Activated CD4-positive, alpha-beta T cell treated with anti-CD3 and anti-CD28 coated beads, Interleukin-2, amount 10 ng/mL, durations not matched to agents 7 days and 5 days (primary cell): ENCODE data around the gene FAF2. TPM values are rescaled to one million over a fixed set of nuclear protein-coding genes. Genes with fewer than 3 reads are reported as not detected.
A peak's percentile ranks its signal among the peaks of the same experiment; 100 is the strongest.
"Not testable (repeated sequence)": the region's sequence is repeated elsewhere in the genome, so short reads cannot be mapped to it uniquely, and the experiment has no call there.

ENCODE experiments used
- CTCF ChIA-PET: fragments of 350-600 bp; sonication (Branson Sonifier 250); formaldehyde crosslinking; loops from one replicate; lab custom pipeline; 2021; ENCODE audit warnings: antibody characterized with exemption; lab: Charles Lee
- POLR2A ChIA-PET: fragments of 350-600 bp; sonication (Branson Sonifier 250); formaldehyde crosslinking; loops from one replicate; lab custom pipeline; 2021; ENCODE audit warnings: antibody characterized with exemption; lab: Charles Lee
- DNase-seq: peaks from one replicate; pipeline ENCODE4 v3.0.0-alpha.2; 2020
- H3K27ac Mint-ChIP-seq: one replicate; pipeline ENCODE4 v1.8.0; 2021; ENCODE audit warnings: mild to moderate bottlenecking, moderate library complexity, mixed read lengths
- H3K27me3 Mint-ChIP-seq: one replicate; pipeline ENCODE4 v1.8.0; 2021; ENCODE audit warnings: mixed read lengths
- H3K36me3 Mint-ChIP-seq: one replicate; pipeline ENCODE4 v1.8.0; 2021; ENCODE audit warnings: low read depth, mixed read lengths
- H3K4me1 Mint-ChIP-seq: one replicate; pipeline ENCODE4 v1.8.0; 2021; ENCODE audit warnings: mixed read lengths
- H3K4me3 Mint-ChIP-seq: one replicate; pipeline ENCODE4 v1.8.0; 2021; ENCODE audit warnings: mild to moderate bottlenecking, moderate library complexity, mixed read lengths
- H3K9me3 Mint-ChIP-seq: one replicate; pipeline ENCODE4 v1.8.0; 2021; ENCODE audit warnings: mixed read lengths
- total RNA-seq, 2 experiments: library from RNA; stranded (reverse); gene quantifications; one replicate each; pipeline ENCODE4 v1.2.3, GENCODE V29; 2021

FAF2 gene, protein sequence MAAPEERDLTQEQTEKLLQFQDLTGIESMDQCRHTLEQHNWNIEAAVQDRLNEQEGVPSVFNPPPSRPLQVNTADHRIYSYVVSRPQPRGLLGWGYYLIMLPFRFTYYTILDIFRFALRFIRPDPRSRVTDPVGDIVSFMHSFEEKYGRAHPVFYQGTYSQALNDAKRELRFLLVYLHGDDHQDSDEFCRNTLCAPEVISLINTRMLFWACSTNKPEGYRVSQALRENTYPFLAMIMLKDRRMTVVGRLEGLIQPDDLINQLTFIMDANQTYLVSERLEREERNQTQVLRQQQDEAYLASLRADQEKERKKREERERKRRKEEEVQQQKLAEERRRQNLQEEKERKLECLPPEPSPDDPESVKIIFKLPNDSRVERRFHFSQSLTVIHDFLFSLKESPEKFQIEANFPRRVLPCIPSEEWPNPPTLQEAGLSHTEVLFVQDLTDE
- 10 to 100 TPM; 32.3 to 41.0 TPM for total RNA-seq

GRCh38 chr5:176447978-176448608 is at the start of gene FAF2:
FAF2 (plus strand) TSS chr5:176448385; CDS start chr5:176448408, 23 bp downstream.
- Mint-ChIP-seq H3K27ac (peak within 1 kb of the TSS; percentile 97), H3K4me3 (peak within 1 kb of the TSS; percentile 87), H3K4me1 (peaks cover 37% of the 10 kb centered on the region), H3K27me3 (no peaks in the 10 kb centered on the region), H3K36me3 (peaks cover 9% of the 10 kb centered on the region), H3K9me3 (no peaks in the 10 kb centered on the region)
- POLR2A ChIA-PET, result interaction anchor here (0.6 to 1.4 kb wide), 4 partner anchors 9 to 90 kb away, joined by 3 to 4 read pairs (median 4); partner anchors contain the start of gene RNF44
- peak; percentile 96 for DNase-seq
- CTCF ChIA-PET, result interaction anchor here (0.6 to 2.9 kb wide), 36 partner anchors 9 to 897 kb away, joined by 3 to 31 read pairs (median 4); partner anchors contain the start of genes CLTB, KIAA1191 and RNF44

GRCh38 chr5:176400382-176401156 is 47.6 kb upstream of the FAF2 start:
- Mint-ChIP-seq H3K36me3 (peaks cover 4% of the 10 kb centered on the region), H3K27ac (no peak overlapping the region), H3K4me1 (no peaks in the 10 kb centered on the region), H3K27me3 (no peaks in the 10 kb centered on the region), H3K9me3 (no peaks in the 10 kb centered on the region), H3K4me3 (no peak overlapping the region)
- DNase-seq, result no peak
- CTCF ChIA-PET, result no interaction called here
- POLR2A ChIA-PET, result no interaction called here

- Mint-ChIP-seq H3K4me1 (no peaks in the 10 kb centered on the region), H3K27ac (peak overlapping the region; percentile 63), H3K4me3 (no peak overlapping the region), H3K27me3 (no peaks in the 10 kb centered on the region), H3K36me3 (peaks cover 4% of the 10 kb centered on the region), H3K9me3 (no peaks in the 10 kb centered on the region)
- POLR2A ChIA-PET, result no interaction called here
- no peak for DNase-seq
- CTCF ChIA-PET, result interaction anchor here (0.7 kb wide), 1 partner anchor 41 kb away, joined by 4 read pairs; no protein-coding TSS in a partner anchor
Measured at GRCh38 chr5:176401281-176402205, 46.6 kb upstream of the FAF2 start.

DNA sequence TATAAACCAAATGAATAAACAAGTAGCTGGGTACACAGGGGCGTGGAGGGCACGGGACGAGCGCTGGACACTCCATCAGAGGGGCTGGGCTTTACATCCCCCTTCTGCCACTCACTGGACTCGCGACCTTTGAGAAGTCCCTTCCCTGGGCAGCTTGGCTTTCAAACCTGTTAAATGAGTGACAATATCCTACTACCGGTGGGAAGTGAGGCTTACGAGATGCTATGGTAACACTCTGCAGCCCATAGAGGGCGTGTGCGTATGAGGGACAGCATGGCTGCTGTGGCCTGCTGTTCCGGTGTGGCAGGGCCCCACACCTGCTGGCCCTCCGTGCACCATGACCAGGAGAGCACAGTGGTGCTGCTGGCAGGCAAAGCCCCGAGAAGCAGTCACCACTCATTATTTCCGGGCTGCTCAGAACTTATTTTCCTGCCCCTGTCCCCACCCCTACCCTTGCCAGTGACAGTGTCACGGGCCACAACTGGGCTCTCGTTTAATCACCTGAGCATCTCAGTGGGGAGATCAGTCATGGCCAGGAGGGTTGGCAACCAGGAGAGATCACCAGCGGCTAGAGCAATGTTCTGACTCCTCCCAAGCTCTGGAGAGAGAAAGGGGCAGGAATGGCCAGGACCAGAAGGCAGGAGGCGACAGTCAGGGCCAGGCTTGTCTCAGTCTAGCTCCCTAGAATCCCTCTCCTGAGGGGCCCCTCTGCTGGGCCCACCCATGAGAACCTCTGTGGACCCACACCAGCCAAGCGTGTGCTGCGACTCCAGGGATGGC is 42.3 kb upstream of the FAF2 start:
- Mint-ChIP-seq H3K27me3 (no peaks in the 10 kb centered on the region), H3K4me3 (no peak overlapping the region), H3K4me1 (no peaks in the 10 kb centered on the region), H3K36me3 (peaks cover 5% of the 10 kb centered on the region), H3K27ac (no peak overlapping the region), H3K9me3 (no peaks in the 10 kb centered on the region)
- POLR2A ChIA-PET, result interaction anchor here (0.6 to 0.8 kb wide), 2 partner anchors 9 to 113 kb away, joined by 3 to 5 read pairs; no protein-coding TSS in a partner anchor
- no peak for DNase-seq
- CTCF ChIA-PET, result interaction anchor here (0.9 to 3.1 kb wide), 6 partner anchors 11 to 195 kb away, joined by 3 to 26 read pairs (median 4); partner anchors contain the start of gene CLTB

DNA sequence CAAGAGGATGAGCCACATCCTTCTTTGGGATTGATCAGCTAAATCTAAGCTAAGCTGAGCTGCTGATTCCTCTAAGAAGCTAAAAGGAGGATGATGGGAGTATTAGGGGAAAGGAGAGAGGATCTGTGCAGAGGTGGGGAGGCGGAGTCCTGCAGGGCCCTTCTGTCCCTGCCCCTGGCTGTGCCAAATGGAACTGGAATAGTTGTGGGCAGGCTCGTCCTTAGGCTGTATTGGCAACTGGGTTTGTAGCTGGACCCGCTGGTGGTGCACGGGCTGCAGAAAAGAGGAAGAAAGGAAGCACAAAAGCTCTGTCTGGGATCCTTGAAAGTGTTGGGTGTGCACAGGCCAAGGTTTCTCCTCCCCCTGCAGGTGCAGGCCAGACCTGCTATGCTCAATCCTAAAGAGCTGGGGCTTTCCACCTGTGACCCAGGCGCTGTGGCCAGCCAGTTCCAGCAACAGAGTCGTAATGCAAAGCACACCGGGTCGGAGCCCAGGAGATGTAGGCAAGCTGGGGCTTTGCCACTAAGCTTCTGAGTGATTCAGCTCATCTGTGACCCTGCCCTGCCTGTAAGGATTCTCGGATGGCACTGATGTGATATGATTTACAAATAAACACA is 41.6 kb upstream of the FAF2 start:
- Mint-ChIP-seq H3K4me3 (no peak overlapping the region), H3K27ac (no peak overlapping the region), H3K27me3 (no peaks in the 10 kb centered on the region), H3K4me1 (peaks cover 2% of the 10 kb centered on the region), H3K9me3 (no peaks in the 10 kb centered on the region), H3K36me3 (peaks cover 5% of the 10 kb centered on the region)
- no peak for DNase-seq
- ChIA-PET POLR2A (interaction anchor here (0.6 kb wide), 1 partner anchor 112 kb away, joined by 3 read pairs; no protein-coding TSS in a partner anchor), CTCF (interaction anchor here (0.9 to 3.1 kb wide), 5 partner anchors 10 to 194 kb away, joined by 3 to 26 read pairs (median 3); partner anchors contain the start of gene CLTB)

DNA sequence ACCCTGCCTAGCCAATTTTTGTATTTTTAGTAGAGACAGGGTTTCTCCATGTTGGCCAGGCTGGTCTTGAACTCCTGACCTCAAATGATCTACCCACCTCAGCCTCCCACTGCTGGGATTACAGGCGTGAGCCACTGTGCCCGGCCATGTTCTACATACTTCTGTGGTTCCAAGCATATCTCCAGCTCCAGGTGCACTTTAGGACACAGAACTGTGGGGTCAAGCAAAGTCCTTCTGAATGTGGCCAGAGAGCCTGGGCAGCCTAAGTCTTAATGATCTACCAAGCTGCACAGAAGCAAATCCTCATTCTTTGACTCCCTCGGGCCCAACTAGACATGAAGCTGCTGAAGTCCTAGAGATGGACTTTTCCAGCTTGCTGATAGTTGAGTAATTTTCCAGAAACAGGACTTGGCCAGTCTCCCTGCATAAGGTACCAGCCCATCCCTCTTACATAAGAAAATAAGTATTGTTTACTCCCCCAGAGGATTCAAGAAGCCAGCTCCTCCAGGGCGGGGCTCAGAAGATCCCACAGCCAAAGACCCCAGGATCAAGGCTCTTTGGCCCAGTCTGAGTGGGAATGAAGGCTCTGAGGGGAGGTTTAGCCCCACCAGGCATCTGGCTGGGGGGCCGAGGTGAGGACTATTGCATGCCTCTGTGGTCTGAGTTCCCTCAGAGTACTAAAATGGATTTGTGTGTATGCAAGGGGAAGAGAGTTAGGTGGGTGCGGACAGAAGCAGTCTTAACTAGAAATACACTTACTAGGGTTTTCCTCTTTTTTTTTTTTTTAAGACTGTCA is 40.5 kb upstream of the FAF2 start:
- peaks cover 4% of the 10 kb centered on the region for H3K4me1 Mint-ChIP-seq
- POLR2A ChIA-PET, result no interaction called here
- peaks cover 5% of the 10 kb centered on the region for H3K36me3 Mint-ChIP-seq
- CTCF ChIA-PET, result interaction anchor here (0.8 to 3.1 kb wide), 3 partner anchors 9 to 193 kb away, joined by 3 to 26 read pairs (median 3); partner anchors contain the start of genes CLTB and FAF2
- H3K9me3 Mint-ChIP-seq, result no peaks in the 10 kb centered on the region
- no peak for DNase-seq
- no peaks in the 10 kb centered on the region for H3K27me3 Mint-ChIP-seq
- H3K4me3 Mint-ChIP-seq, result no peak overlapping the region
- no peak overlapping the region for H3K27ac Mint-ChIP-seq

DNA sequence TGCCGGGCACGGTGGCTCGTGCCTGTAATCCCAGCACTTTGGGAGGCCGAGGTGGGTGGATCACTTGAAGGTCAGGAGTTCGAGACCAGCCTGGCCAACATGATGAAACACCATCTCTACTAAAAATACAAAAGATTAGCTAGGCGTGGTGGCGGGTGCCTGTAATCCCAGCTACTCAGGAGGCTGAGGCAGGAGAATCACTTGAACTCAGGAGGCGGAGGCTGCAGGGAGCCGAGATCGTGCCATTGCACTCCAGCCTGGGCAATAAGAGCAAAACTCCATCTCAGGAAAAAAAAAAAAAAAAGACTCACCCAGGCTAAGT is 40.0 kb upstream of the FAF2 start:
- H3K27ac Mint-ChIP-seq, POLR2A ChIA-PET, DNase-seq, H3K36me3 Mint-ChIP-seq, H3K9me3 Mint-ChIP-seq, H3K27me3 Mint-ChIP-seq, H3K4me1 Mint-ChIP-seq, H3K4me3 Mint-ChIP-seq: not testable (repeated sequence)
- CTCF ChIA-PET, result interaction anchor here (0.8 kb wide), 1 partner anchor 40 kb away, joined by 3 read pairs; the partner anchor contains the start of gene FAF2

- ChIA-PET CTCF (interaction anchor here (0.6 kb wide), 1 partner anchor 175 kb away, joined by 3 read pairs; no protein-coding TSS in a partner anchor), POLR2A (no interaction called here)
- H3K4me1 Mint-ChIP-seq, result peaks cover 5% of the 10 kb centered on the region
- no peak for DNase-seq
- H3K36me3 Mint-ChIP-seq, result peaks cover 5% of the 10 kb centered on the region
- H3K27ac Mint-ChIP-seq, result no peak overlapping the region
- no peaks in the 10 kb centered on the region for H3K27me3 Mint-ChIP-seq
- no peaks in the 10 kb centered on the region for H3K9me3 Mint-ChIP-seq
- no peak overlapping the region for H3K4me3 Mint-ChIP-seq
Measured at GRCh38 chr5:176408590-176408989, 39.6 kb upstream of the FAF2 start.

GRCh38 chr5:176409765-176410164 is 38.4 kb upstream of the FAF2 start:
- no peak overlapping the region for H3K27ac Mint-ChIP-seq
- peaks cover 17% of the 10 kb centered on the region for H3K4me1 Mint-ChIP-seq
- H3K9me3 Mint-ChIP-seq, result no peaks in the 10 kb centered on the region
- no peak for DNase-seq
- CTCF ChIA-PET, result no interaction called here
- no peaks in the 10 kb centered on the region for H3K27me3 Mint-ChIP-seq
- POLR2A ChIA-PET, result no interaction called here
- H3K4me3 Mint-ChIP-seq, result no peak overlapping the region
- H3K36me3 Mint-ChIP-seq, result peaks cover 5% of the 10 kb centered on the region

DNA sequence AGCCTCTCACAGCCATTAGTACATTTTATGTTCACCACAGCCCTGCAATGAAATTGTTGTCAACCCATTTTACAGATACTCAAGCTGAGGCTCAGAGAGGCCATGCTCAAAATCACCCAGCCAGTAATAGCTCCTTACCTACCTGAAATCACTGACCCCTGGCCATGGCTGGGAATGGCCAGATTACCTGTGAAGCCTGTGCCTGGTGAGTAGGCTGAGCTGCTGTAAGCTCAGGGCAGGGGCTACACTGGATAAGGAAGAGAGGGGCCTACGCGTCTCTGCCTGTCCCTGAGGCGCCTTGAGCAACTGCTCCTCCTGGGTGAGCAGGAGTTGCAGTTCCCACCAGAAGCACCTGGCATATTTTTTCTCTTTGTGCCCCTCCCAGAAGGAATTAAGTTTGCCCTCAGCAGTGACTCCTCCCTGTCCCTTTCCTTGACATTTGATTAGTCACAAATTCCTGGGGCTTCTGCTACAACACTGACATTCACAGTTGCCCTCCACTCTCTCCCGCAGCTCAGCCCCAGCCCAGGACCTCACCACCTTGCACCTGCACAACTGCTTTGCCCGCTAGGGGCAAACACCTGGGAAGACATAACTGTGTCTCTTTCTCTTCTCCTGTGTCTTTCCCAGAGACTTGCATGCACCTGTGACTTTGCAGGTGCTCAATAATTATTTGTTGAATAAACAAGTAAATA is 37.6 kb upstream of the FAF2 start:
- Mint-ChIP-seq H3K27ac (no peak overlapping the region), H3K9me3 (no peaks in the 10 kb centered on the region), H3K36me3 (peaks cover 5% of the 10 kb centered on the region), H3K4me3 (no peak overlapping the region), H3K4me1 (peaks cover 25% of the 10 kb centered on the region), H3K27me3 (no peaks in the 10 kb centered on the region)
- CTCF ChIA-PET, result no interaction called here
- POLR2A ChIA-PET, result no interaction called here
- DNase-seq, result no peak
